ENCODE data around the gene PARP9.

- no peak for TF ChIP-seq CTCF (IDR thresholded peaks at IDR 0.05; ENCODE audit: poor library complexity)
- no peak for TF ChIP-seq EZH2 (IDR thresholded peaks at IDR 0.05; ENCODE audit: borderline replicate concordance)
These were observed 22.8 kb upstream of the PARP9 start for GRCh38 chr3:122586773-122587485.
